NB4 (cell line): Measurements from ENCODE around the gene CDH7.

Experiments used
- MYC ChIP-seq: IDR thresholded peaks from 2 replicates; pipeline ENCODE4 v1.6.1; 2011; ENCODE audit warnings: low read depth, low read length
- POLR2A ChIP-seq: IDR thresholded peaks from 2 replicates; pipeline ENCODE4 v1.6.1; 2011; ENCODE audit warnings: mild to moderate bottlenecking; ENCODE audit not compliant: insufficient read length; ENCODE audit errors: extremely low read depth
- TF ChIP-seq, protein P1 (sequence below): IDR thresholded peaks from one replicate; pipeline ENCODE4 v1.5.1; 2012; ENCODE audit warnings: low read depth, low read length
- TF ChIP-seq, protein P2 (sequence below): IDR thresholded peaks from 2 replicates; pipeline ENCODE4 v1.6.1; 2011; ENCODE audit warnings: low read depth, low read length

DNA sequence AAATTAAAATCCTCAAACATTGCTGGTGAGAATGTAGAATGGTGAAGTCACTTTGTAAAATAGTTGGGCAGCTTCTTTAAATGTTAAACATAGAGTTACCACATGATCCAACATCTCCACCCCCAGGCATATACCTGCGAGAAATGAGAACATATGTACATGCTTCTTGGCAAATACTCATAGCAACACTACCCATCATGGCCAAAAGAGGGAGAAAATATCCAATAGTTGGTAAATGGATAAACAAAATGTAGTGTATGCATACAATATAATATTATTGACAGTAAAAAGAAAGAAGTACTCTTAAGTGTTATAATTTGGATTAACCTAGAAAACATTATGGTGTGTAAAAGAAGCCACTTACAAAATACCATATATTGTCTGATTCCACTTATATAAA, 185.9 kb downstream of the CDH7 start:
- TF ChIP-seq, protein P1, sequence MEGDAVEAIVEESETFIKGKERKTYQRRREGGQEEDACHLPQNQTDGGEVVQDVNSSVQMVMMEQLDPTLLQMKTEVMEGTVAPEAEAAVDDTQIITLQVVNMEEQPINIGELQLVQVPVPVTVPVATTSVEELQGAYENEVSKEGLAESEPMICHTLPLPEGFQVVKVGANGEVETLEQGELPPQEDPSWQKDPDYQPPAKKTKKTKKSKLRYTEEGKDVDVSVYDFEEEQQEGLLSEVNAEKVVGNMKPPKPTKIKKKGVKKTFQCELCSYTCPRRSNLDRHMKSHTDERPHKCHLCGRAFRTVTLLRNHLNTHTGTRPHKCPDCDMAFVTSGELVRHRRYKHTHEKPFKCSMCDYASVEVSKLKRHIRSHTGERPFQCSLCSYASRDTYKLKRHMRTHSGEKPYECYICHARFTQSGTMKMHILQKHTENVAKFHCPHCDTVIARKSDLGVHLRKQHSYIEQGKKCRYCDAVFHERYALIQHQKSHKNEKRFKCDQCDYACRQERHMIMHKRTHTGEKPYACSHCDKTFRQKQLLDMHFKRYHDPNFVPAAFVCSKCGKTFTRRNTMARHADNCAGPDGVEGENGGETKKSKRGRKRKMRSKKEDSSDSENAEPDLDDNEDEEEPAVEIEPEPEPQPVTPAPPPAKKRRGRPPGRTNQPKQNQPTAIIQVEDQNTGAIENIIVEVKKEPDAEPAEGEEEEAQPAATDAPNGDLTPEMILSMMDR: no peak
- no peak for TF ChIP-seq POLR2A
- TF ChIP-seq, protein P2, sequence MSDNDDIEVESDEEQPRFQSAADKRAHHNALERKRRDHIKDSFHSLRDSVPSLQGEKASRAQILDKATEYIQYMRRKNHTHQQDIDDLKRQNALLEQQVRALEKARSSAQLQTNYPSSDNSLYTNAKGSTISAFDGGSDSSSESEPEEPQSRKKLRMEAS: no peak
- no peak for TF ChIP-seq MYC
